B cell (primary cell): ENCODE results near the gene CNTN2. TPM values are rescaled to one million over a fixed set of nuclear protein-coding genes. Genes with fewer than 3 reads are reported as not detected.

Source experiments
- ATAC-seq: fragments of 200-7000 bp; cut with Tn5 transposase; one replicate; pipeline ENCODE4 v1.10.0; 2021; ENCODE audit warnings: low read depth, mild to moderate bottlenecking, moderate number of reproducible peaks, moderate library complexity
- CTCF ChIA-PET: fragments of 350-600 bp; sonication (Branson Sonifier 250); formaldehyde crosslinking; loops from one replicate; lab custom pipeline; 2021; ENCODE audit warnings: antibody characterized with exemption, inconsistent platforms; lab: Charles Lee
- POLR2A ChIA-PET: fragments of 350-600 bp; sonication (Branson Sonifier 250); formaldehyde crosslinking; loops from one replicate; lab custom pipeline; 2021; ENCODE audit warnings: antibody characterized with exemption; lab: Charles Lee
- DNase-seq: peaks from one replicate; pipeline ENCODE4 v3.0.0; 2013
- H2AFZ ChIP-seq: 2 replicates; pipeline ENCODE4 v1.6.1; 2012; ENCODE audit warnings: mild to moderate bottlenecking, low read depth, low read length; ENCODE audit not compliant: insufficient read depth, poor library complexity, severe bottlenecking
- H3K27ac ChIP-seq, 2 donors: 1 replicate in 1 of 2; 2 replicates in 1 of 2; pipeline ENCODE4 v1.5.1; 2012 to 2013; ENCODE audit warnings: low read length in 2 of 2, mild to moderate bottlenecking in 2 of 2, moderate library complexity in 1 of 2
- H3K27me3 ChIP-seq, 4 experiments: fragments of 200-600 bp in 1 of 4; sonication (generic) in 1 of 4; replicated peaks in 1 of 4; 1 replicate in 2 of 4; 2 replicates in 2 of 4; pipeline versions ENCODE4 v1.6.1 to v1.7.0; 2013 to 2016; ENCODE audit warnings: low read length in 3 of 4, mild to moderate bottlenecking in 2 of 4, mixed read lengths in 1 of 4, moderate library complexity in 1 of 4; ENCODE audit not compliant: insufficient read depth in 4 of 4, control insufficient read depth in 3 of 4; ENCODE audit errors: control extremely low read depth in 1 of 4
- H3K36me3 ChIP-seq, 2 experiments: replicated peaks in 1 of 2; 1 replicate in 1 of 2; 2 replicates in 1 of 2; pipeline versions ENCODE4 v1.6.1 to v1.7.1; 2013; ENCODE audit warnings: low read length in 1 of 2; ENCODE audit not compliant: insufficient read depth in 2 of 2, control insufficient read depth in 1 of 2; ENCODE audit errors: control extremely low read depth in 1 of 2, extremely low read depth in 1 of 2
- H3K4me1 ChIP-seq, 2 donors: fragments of 200-600 bp in 1 of 2; sonication (generic) in 1 of 2; 1 replicate in 1 of 2; 2 replicates in 1 of 2; pipeline versions ENCODE4 v1.5.1 to v1.6.1; 2013 to 2017; ENCODE audit warnings: low read length in 2 of 2; ENCODE audit not compliant: control insufficient read depth in 2 of 2, insufficient read depth in 2 of 2
- H3K4me2 ChIP-seq: replicated peaks from 2 replicates; pipeline ENCODE3; 2012; ENCODE audit warnings: mild to moderate bottlenecking, low read depth, low read length; ENCODE audit not compliant: poor library complexity, severe bottlenecking
- H3K4me3 ChIP-seq, 5 experiments: fragments of 200-600 bp in 1 of 5; sonication (generic) in 1 of 5; 1 replicate in 3 of 5; 2 replicates in 2 of 5; pipeline versions ENCODE4 v1.5.1 to v1.7.0; 2011 to 2016; ENCODE audit warnings: low read length in 4 of 5, mild to moderate bottlenecking in 4 of 5, low read depth in 2 of 5, control low read depth in 1 of 5, moderate library complexity in 1 of 5; ENCODE audit not compliant: insufficient read depth in 1 of 5; ENCODE audit errors: control extremely low read depth in 1 of 5, extremely low read depth in 1 of 5
- H3K79me2 ChIP-seq: fragments of 200-600 bp; sonication (generic); one replicate; pipeline ENCODE4 v1.6.0; 2016; ENCODE audit warnings: low read length; ENCODE audit not compliant: control insufficient read depth, insufficient read depth
- H3K9ac ChIP-seq: fragments of 200-600 bp; sonication (generic); 2 replicates; pipeline ENCODE4 v1.6.1; 2017; ENCODE audit warnings: mild to moderate bottlenecking, low read length, moderate library complexity
- H3K9me3 ChIP-seq, 3 donors: one replicate each; pipeline versions ENCODE4 v1.6.1 to v1.7.1; 2013; ENCODE audit warnings: low read length in 2 of 3; ENCODE audit not compliant: control insufficient read depth in 2 of 3, insufficient read depth in 1 of 3; ENCODE audit errors: control extremely low read depth in 1 of 3
- H4K20me1 ChIP-seq: 2 replicates; pipeline ENCODE4 v1.6.0; 2012; ENCODE audit warnings: mild to moderate bottlenecking, low read length; ENCODE audit not compliant: insufficient read depth, control insufficient read depth, poor library complexity, severe bottlenecking
- H3K27ac Mint-ChIP-seq: one replicate; pipeline ENCODE4 v1.8.0; 2021; ENCODE audit warnings: mixed read lengths
- H3K27me3 Mint-ChIP-seq: one replicate; pipeline ENCODE4 v1.8.0; 2021; ENCODE audit warnings: mixed read lengths
- H3K4me1 Mint-ChIP-seq: one replicate; pipeline ENCODE4 v1.8.0; 2021; ENCODE audit warnings: mixed read lengths
- H3K4me3 Mint-ChIP-seq: one replicate; pipeline ENCODE4 v1.8.0; 2021; ENCODE audit warnings: mixed read lengths
- H3K9me3 Mint-ChIP-seq: one replicate; pipeline ENCODE4 v1.8.0; 2022; ENCODE audit warnings: mixed read lengths; ENCODE audit not compliant: insufficient read depth
- EZH2 ChIP-seq: IDR thresholded peaks from 2 replicates; pipeline ENCODE4 v1.6.1; 2012; ENCODE audit warnings: borderline replicate concordance, low read depth, mild to moderate bottlenecking, moderate library complexity, low read length; ENCODE audit not compliant: insufficient read depth, poor library complexity, severe bottlenecking
- WGBS: methylation state at CpG from one replicate; pipeline ENCODE4 v1.1.5; 2013; ENCODE audit warnings: missing lambda C conversion rate; ENCODE audit not compliant: insufficient coverage; 5-methylcytosine and 5-hydroxymethylcytosine counted together
- intact Hi-C: fragments of 100-400 bp; cut with micrococcal nuclease; formaldehyde crosslinking; loops from one replicate; pipeline ENCODE4 v1.10.0; 2022
- polyA plus RNA-seq: library from polyadenylated mRNA; depleted of rRNA; stranded (reverse); fragments of >200 nt; gene quantifications from 2 replicates; pipeline ENCODE4 v1.2.3, GENCODE V29; 2012
- total RNA-seq, 2 donors: library from RNA; stranded (reverse); fragments of 120-200 nt in 1 of 2; gene quantifications; 1 replicate in 1 of 2; 2 replicates in 1 of 2; pipeline versions ENCODE4 v1.2.3 to v1.2.4, GENCODE V29; 2013 to 2022
- TF ChIP-seq, protein P1 (sequence below): fragments of 200-600 bp; IDR thresholded peaks from one replicate; pipeline ENCODE4 v1.8.0; 2022; ENCODE audit warnings: antibody characterized with exemption, mild to moderate bottlenecking

CNTN2 gene
- total and polyA plus RNA-seq, 2 donors (not counting 1 experiment from before 2014, with no cell fraction given), result not detected

DNA sequence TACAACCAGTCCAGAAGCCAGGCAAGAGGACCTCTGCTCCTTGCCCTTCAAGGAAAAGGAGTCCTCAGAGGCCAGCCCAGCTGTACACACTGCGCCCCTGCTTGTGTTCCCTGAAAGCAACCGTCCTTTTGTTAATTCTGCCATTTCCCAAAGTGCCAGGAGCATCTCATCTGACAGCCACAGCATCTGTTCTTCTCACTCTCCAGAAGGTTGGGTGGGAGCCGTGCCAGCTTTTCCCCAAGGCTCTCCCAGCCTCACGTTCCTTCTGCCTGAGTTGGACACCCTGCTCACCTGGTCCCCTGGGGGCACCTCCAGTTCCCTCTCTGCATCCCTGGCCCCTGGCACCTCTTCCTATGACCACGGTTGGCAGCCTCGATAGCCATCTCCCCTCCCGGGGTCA, 10.5 kb upstream of the CNTN2 start:
- Histone ChIP-seq H3K4me3 (no peak overlapping the region), H3K4me1 (no peaks in the 10 kb centered on the region), H2AFZ (no peak overlapping the region), H3K36me3 (no peaks in the 10 kb centered on the region), H4K20me1 (no peaks in the 10 kb centered on the region), H3K9me3 (peaks cover 0 to 8% (median 0%) of the 10 kb centered on the region in 3 donors), H3K79me2 (no peaks in the 10 kb centered on the region), H3K4me2 (no peak overlapping the region), H3K9ac (no peak overlapping the region), H3K27me3 (no peaks in the 10 kb centered on the region), H3K27ac (no peak overlapping the region)
- WGBS, result 83% methylated on average over 4 of the region's 7 CpGs
- no peak for DNase-seq
- ATAC-seq, result no peak
- H3K9me3 Mint-ChIP-seq, result no peaks in the 10 kb centered on the region
- TF ChIP-seq, protein P1, sequence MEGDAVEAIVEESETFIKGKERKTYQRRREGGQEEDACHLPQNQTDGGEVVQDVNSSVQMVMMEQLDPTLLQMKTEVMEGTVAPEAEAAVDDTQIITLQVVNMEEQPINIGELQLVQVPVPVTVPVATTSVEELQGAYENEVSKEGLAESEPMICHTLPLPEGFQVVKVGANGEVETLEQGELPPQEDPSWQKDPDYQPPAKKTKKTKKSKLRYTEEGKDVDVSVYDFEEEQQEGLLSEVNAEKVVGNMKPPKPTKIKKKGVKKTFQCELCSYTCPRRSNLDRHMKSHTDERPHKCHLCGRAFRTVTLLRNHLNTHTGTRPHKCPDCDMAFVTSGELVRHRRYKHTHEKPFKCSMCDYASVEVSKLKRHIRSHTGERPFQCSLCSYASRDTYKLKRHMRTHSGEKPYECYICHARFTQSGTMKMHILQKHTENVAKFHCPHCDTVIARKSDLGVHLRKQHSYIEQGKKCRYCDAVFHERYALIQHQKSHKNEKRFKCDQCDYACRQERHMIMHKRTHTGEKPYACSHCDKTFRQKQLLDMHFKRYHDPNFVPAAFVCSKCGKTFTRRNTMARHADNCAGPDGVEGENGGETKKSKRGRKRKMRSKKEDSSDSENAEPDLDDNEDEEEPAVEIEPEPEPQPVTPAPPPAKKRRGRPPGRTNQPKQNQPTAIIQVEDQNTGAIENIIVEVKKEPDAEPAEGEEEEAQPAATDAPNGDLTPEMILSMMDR, result no peak
- no peak for TF ChIP-seq EZH2
- peaks cover 1% of the 10 kb centered on the region for H3K4me1 Mint-ChIP-seq
- H3K4me3 Mint-ChIP-seq, result no peak overlapping the region
- H3K27ac Mint-ChIP-seq, result no peak overlapping the region
- POLR2A ChIA-PET, result interaction anchor here (0.6 kb wide), 1 partner anchor 142 kb away, joined by 4 read pairs; no protein-coding TSS in a partner anchor
- H3K27me3 Mint-ChIP-seq, result peaks cover 23% of the 10 kb centered on the region
- CTCF ChIA-PET, result interaction anchor here (1.4 kb wide), 1 partner anchor 29 kb away, joined by 5 read pairs; no protein-coding TSS in a partner anchor
- intact Hi-C loops, result no loop called here

DNA sequence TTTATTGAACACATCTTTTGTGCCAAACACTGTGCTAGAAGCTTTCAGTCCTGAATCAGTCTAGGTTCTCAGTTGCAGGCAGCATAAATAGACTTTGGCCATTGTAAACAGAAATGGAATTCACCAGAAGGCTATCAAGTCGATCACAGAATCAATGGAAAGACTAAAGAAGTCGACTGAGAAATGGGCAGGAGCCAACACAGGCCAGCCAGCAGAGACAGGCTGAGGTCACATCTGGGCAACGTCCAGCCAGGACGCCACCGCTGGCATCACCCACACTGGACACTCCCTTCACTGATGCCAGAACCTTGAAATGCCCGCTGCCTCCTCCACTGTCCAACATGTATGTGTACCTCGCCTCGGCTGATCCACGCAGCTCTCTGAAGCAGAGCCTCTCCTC, 5.5 kb upstream of the CNTN2 start:
- Mint-ChIP-seq H3K27me3 (peaks cover 33% of the 10 kb centered on the region), H3K4me3 (no peak overlapping the region), H3K4me1 (no peaks in the 10 kb centered on the region), H3K9me3 (no peaks in the 10 kb centered on the region), H3K27ac (no peak overlapping the region)
- Histone ChIP-seq H3K9me3 (peaks cover 0 to 8% (median 0%) of the 10 kb centered on the region in 3 donors), H3K4me1 (no peaks in the 10 kb centered on the region), H3K9ac (no peak overlapping the region), H3K4me3 (no peak overlapping the region), H2AFZ (no peak overlapping the region), H3K27me3 (peaks cover 0 to 12% (median 7%) of the 10 kb centered on the region in 4 experiments), H3K27ac (no peak overlapping the region), H3K79me2 (no peaks in the 10 kb centered on the region), H3K4me2 (no peak overlapping the region), H4K20me1 (no peaks in the 10 kb centered on the region), H3K36me3 (no peaks in the 10 kb centered on the region)
- WGBS, result 92% methylated on average over 5 of the region's 9 CpGs
- ChIA-PET CTCF (interaction anchor here (1.0 kb wide), 1 partner anchor 24 kb away, joined by 4 read pairs; no protein-coding TSS in a partner anchor), POLR2A (no interaction called here)
- no peak for ATAC-seq
- intact Hi-C loops, result no loop called here
- no peak for TF ChIP-seq EZH2
- TF ChIP-seq, protein P1, result no peak
- no peak for DNase-seq
